ENCODE results near the gene KCNK13. TPM values are rescaled to one million over a fixed set of nuclear protein-coding genes. Genes with fewer than 3 reads are reported as not detected.

KCNK13 gene
- total and polyA plus RNA-seq, 9 of the 15 experiments (the other 6 are each of a cell fraction or from before 2014, with no cell fraction given), result 0.03 to 0.05 TPM; not detected in 7

Small RNA genes within 50 kb of the gene (small RNA-seq; reads per million reads assigned to genes)
- gene RF00019, result not detected

Other genes starting within 250 kb of the KCNK13 start
- gene EFCAB11, start 107.3 kb upstream of the KCNK13 start, total RNA-seq (2014; rRNA removed), result 5.8 and 13.4 TPM in 2 replicates
- gene EFCAB11, start 107.3 kb upstream of the KCNK13 start, total RNA-seq (2014; rRNA removed; fragmentation: Illumina TruSeq; extraction: Trizol), result 21.1 and 21.6 TPM in 2 replicates
- 17.4 and 18.7 TPM in 2 replicates for gene EFCAB11, start 107.3 kb upstream of the KCNK13 start, total RNA-seq (2015; rRNA removed; fragmentation: Illumina TruSeq; extraction: Trizol)
- 14.4 and 18.2 TPM in 2 replicates for gene EFCAB11, start 107.3 kb upstream of the KCNK13 start, total RNA-seq (2021)
- 14.4 and 16.9 TPM in 2 replicates for gene EFCAB11, start 107.3 kb upstream of the KCNK13 start, polyA plus RNA-seq (2011; rRNA removed)
- gene EFCAB11, start 107.3 kb upstream of the KCNK13 start, polyA plus RNA-seq (2014; fragmentation: Illumina TruSeq; extraction: Trizol), result 15.4 and 16.6 TPM in 2 replicates
- 10 to 100 TPM; 35.8 to 37.9 TPM for gene EFCAB11, start 107.3 kb upstream of the KCNK13 start, polyA plus RNA-seq (2014; fragmentation: Nextera tagmentation; extraction: Ambion mirVana)
- 12.7 and 20.6 TPM in 2 replicates for gene EFCAB11, start 107.3 kb upstream of the KCNK13 start, polyA plus RNA-seq (2014; rRNA removed)
- 21.4 and 26.9 TPM in 2 replicates for gene TDP1, start 106.1 kb upstream of the KCNK13 start, total RNA-seq (2014; rRNA removed)
- 33.8 and 37.5 TPM in 2 replicates for gene TDP1, start 106.1 kb upstream of the KCNK13 start, total RNA-seq (2014; rRNA removed; fragmentation: Illumina TruSeq; extraction: Trizol)
- 32.7 and 33.9 TPM in 2 replicates for gene TDP1, start 106.1 kb upstream of the KCNK13 start, total RNA-seq (2015; rRNA removed; fragmentation: Illumina TruSeq; extraction: Trizol)
- 31.5 and 32.9 TPM in 2 replicates for gene TDP1, start 106.1 kb upstream of the KCNK13 start, total RNA-seq (2021)
- gene TDP1, start 106.1 kb upstream of the KCNK13 start, polyA plus RNA-seq (2011; rRNA removed), result 30.2 and 39.9 TPM in 2 replicates
- gene TDP1, start 106.1 kb upstream of the KCNK13 start, polyA plus RNA-seq (2014; fragmentation: Illumina TruSeq; extraction: Trizol), result 26.7 and 32.3 TPM in 2 replicates
- gene TDP1, start 106.1 kb upstream of the KCNK13 start, polyA plus RNA-seq (2014; fragmentation: Nextera tagmentation; extraction: Ambion mirVana), result 10 to 100 TPM; 29.1 to 41.6 TPM
- 23.2 and 27.2 TPM in 2 replicates for gene TDP1, start 106.1 kb upstream of the KCNK13 start, polyA plus RNA-seq (2014; rRNA removed)
- 112 and 145 TPM in 2 replicates for gene PSMC1, start 194.6 kb downstream of the KCNK13 start, total RNA-seq (2014; rRNA removed)
- 235 and 276 TPM in 2 replicates for gene PSMC1, start 194.6 kb downstream of the KCNK13 start, total RNA-seq (2014; rRNA removed; fragmentation: Illumina TruSeq; extraction: Trizol)
- 237 and 264 TPM in 2 replicates for gene PSMC1, start 194.6 kb downstream of the KCNK13 start, total RNA-seq (2015; rRNA removed; fragmentation: Illumina TruSeq; extraction: Trizol)
- 81.3 and 87.8 TPM in 2 replicates for gene PSMC1, start 194.6 kb downstream of the KCNK13 start, total RNA-seq (2021)
- gene PSMC1, start 194.6 kb downstream of the KCNK13 start, polyA plus RNA-seq (2011; rRNA removed), result 82.3 and 163 TPM in 2 replicates
- gene PSMC1, start 194.6 kb downstream of the KCNK13 start, polyA plus RNA-seq (2014; fragmentation: Illumina TruSeq; extraction: Trizol), result 228 and 229 TPM in 2 replicates
- gene PSMC1, start 194.6 kb downstream of the KCNK13 start, polyA plus RNA-seq (2014; fragmentation: Nextera tagmentation; extraction: Ambion mirVana), result 100 to 1,000 TPM; 165 to 276 TPM
- gene PSMC1, start 194.6 kb downstream of the KCNK13 start, polyA plus RNA-seq (2014; rRNA removed), result 136 and 163 TPM in 2 replicates